Measurements from ENCODE around the gene STS.

GRCh38 chrX:7147978-7148854 lies 704 bp downstream of the STS start, which contains the start of gene PUDP:
- TF ChIP-seq MAX (IDR thresholded peaks at IDR 0.05) (peak; percentile 4; the same call in 1 of the 2 replicates), CEBPB (IDR thresholded peaks at IDR 0.05) (no peak), TEAD4 (IDR thresholded peaks at IDR 0.05) (no peak), REST (IDR thresholded peaks at IDR 0.05; ENCODE audit: low read depth) (no peak), NFIC (IDR thresholded peaks at IDR 0.05) (no peak), USF1 (IDR thresholded peaks at IDR 0.05) (no peak), TCF12 (IDR thresholded peaks at IDR 0.05; ENCODE audit: low read depth) (no peak), EP300 (IDR thresholded peaks at IDR 0.05; ENCODE audit: borderline replicate concordance) (no peak), RAD21 (IDR thresholded peaks at IDR 0.05; ENCODE audit: low read depth) (no peak), EGR1 (IDR thresholded peaks at IDR 0.05) (peak; percentile 45; the same call in 1 of the 2 replicates), YY1 (IDR thresholded peaks at IDR 0.05; ENCODE audit: low read depth) (peak; percentile 72), FOXM1 (IDR thresholded peaks at IDR 0.05; ENCODE audit: borderline replicate concordance, low read depth) (no peak), TAF1 (IDR thresholded peaks at IDR 0.05; ENCODE audit: low read depth) (peak; percentile 54; the same call in 1 of the 2 replicates), CREB1 (IDR thresholded peaks at IDR 0.05; ENCODE audit: low read depth) (no peak)
